GM12878 (cell line): ENCODE measurements around the gene PPIP5K2.

Experiments used
- TF ChIP-seq, protein P1 (sequence below): IDR thresholded peaks from 2 replicates; pipeline ENCODE4 v1.6.1; 2012; ENCODE audit warnings: low read depth, low read length, improper control_type of control experiment
- TF ChIP-seq, protein P2 (sequence below), 3 experiments: IDR thresholded peaks in 2 of 3; conservative IDR thresholded peaks in 1 of 3; 2 replicates each; pipeline ENCODE4 v1.5.1; 2011; ENCODE audit warnings: low read depth in 3 of 3, low read length in 3 of 3, mild to moderate bottlenecking in 3 of 3, control low read depth in 2 of 3, moderate library complexity in 2 of 3, inconsistent platforms in 1 of 3, mixed read lengths in 1 of 3; ENCODE audit not compliant: control insufficient read depth in 2 of 3, insufficient read depth in 1 of 3; ENCODE audit errors: extremely low read depth in 1 of 3

DNA sequence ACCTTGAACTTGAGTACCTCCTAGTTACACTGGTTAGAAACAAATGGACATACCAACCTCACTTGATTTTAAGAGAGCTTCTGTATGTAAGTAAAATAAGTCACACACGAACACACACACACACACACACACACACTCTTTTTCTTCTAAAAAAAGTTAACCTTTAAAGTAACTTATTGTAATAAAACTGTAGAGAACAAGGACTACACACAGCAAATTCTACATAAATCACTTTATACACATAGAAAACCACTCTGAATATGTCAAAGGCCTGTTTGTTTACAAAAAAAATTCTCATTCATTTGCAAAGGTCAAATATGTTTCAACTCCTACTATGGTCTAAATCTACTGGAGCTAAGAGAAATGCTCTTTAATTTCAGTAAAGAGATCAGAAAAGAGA, 29.3 kb upstream of the PPIP5K2 start:
- TF ChIP-seq, protein P1, sequence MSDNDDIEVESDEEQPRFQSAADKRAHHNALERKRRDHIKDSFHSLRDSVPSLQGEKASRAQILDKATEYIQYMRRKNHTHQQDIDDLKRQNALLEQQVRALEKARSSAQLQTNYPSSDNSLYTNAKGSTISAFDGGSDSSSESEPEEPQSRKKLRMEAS, result no peak
- TF ChIP-seq, protein P2, sequence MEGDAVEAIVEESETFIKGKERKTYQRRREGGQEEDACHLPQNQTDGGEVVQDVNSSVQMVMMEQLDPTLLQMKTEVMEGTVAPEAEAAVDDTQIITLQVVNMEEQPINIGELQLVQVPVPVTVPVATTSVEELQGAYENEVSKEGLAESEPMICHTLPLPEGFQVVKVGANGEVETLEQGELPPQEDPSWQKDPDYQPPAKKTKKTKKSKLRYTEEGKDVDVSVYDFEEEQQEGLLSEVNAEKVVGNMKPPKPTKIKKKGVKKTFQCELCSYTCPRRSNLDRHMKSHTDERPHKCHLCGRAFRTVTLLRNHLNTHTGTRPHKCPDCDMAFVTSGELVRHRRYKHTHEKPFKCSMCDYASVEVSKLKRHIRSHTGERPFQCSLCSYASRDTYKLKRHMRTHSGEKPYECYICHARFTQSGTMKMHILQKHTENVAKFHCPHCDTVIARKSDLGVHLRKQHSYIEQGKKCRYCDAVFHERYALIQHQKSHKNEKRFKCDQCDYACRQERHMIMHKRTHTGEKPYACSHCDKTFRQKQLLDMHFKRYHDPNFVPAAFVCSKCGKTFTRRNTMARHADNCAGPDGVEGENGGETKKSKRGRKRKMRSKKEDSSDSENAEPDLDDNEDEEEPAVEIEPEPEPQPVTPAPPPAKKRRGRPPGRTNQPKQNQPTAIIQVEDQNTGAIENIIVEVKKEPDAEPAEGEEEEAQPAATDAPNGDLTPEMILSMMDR (IDR thresholded peaks at IDR 0.05 in 2 of 3, conservative IDR thresholded peaks at IDR 0.05 in 1 of 3; ENCODE audit: control insufficient read depth in 2 of 3, extremely low read depth in 1 of 3, insufficient read depth in 1 of 3, low read depth in 3 of 3, low read length in 3 of 3), result no peak
